Neural progenitor cell (in vitro differentiated cells): Measurements from ENCODE around the gene GRIK3. TPM values are rescaled to one million over a fixed set of nuclear protein-coding genes. Genes with fewer than 3 reads are reported as not detected.

ENCODE experiments used
- DNase-seq: peaks from one replicate; pipeline ENCODE4 v3.0.0-alpha.2; 2016; ENCODE audit warnings: low spot score
- H2AFZ ChIP-seq: fragments of 200-600 bp; sonication (generic); replicated peaks from 2 replicates; pipeline ENCODE4 v1.6.1; 2016; ENCODE audit warnings: antibody characterized with exemption
- H3F3A ChIP-seq: fragments of 200-600 bp; sonication (generic); 2 replicates; pipeline ENCODE4 v1.6.1; 2016; ENCODE audit warnings: antibody characterized with exemption, low read depth
- H3K27ac ChIP-seq: fragments of 200-600 bp; sonication (generic); 2 replicates; pipeline ENCODE4 v1.5.1; 2016; ENCODE audit warnings: mild to moderate bottlenecking
- H3K27me3 ChIP-seq: fragments of 200-600 bp; sonication (generic); 2 replicates; pipeline ENCODE4 v1.6.1; 2016; ENCODE audit warnings: mild to moderate bottlenecking, moderate library complexity
- H3K36me3 ChIP-seq: fragments of 200-600 bp; sonication (generic); 2 replicates; pipeline ENCODE4 v1.5.1; 2016
- H3K4me1 ChIP-seq: fragments of 200-600 bp; sonication (generic); 2 replicates; pipeline ENCODE4 v1.6.1; 2016; ENCODE audit warnings: mixed run types
- H3K4me2 ChIP-seq: fragments of 200-600 bp; sonication (generic); 2 replicates; pipeline ENCODE4 v1.6.1; 2016
- H3K4me3 ChIP-seq: fragments of 200-600 bp; sonication (generic); 2 replicates; pipeline ENCODE4 v1.5.1; 2016
- H3K79me2 ChIP-seq: fragments of 200-600 bp; sonication (generic); 2 replicates; pipeline ENCODE4 v1.6.1; 2016; ENCODE audit warnings: low read depth
- H3K9ac ChIP-seq: fragments of 200-600 bp; sonication (generic); 2 replicates; pipeline ENCODE4 v1.6.1; 2016
- H3K9me3 ChIP-seq: fragments of 200-600 bp; sonication (generic); 2 replicates; pipeline ENCODE4 v1.5.1; 2016; ENCODE audit warnings: low read depth
- H4K20me1 ChIP-seq: fragments of 200-600 bp; sonication (generic); 2 replicates; pipeline ENCODE4 v1.6.1; 2016; ENCODE audit warnings: low read depth
- H3K27ac Mint-ChIP-seq: 3 replicates; pipeline ENCODE4 v1.8.0; 2021; ENCODE audit warnings: mixed read lengths
- H3K27me3 Mint-ChIP-seq: 2 replicates; pipeline ENCODE4 v1.8.0; 2022; ENCODE audit warnings: low read depth, mild to moderate bottlenecking, inconsistent platforms, moderate library complexity, mixed read lengths; ENCODE audit not compliant: insufficient read depth
- H3K36me3 Mint-ChIP-seq: 3 replicates; pipeline ENCODE4 v1.8.0; 2021; ENCODE audit warnings: mixed read lengths
- H3K4me1 Mint-ChIP-seq: 3 replicates; pipeline ENCODE4 v1.8.0; 2021; ENCODE audit warnings: mixed read lengths
- H3K4me3 Mint-ChIP-seq: 3 replicates; pipeline ENCODE4 v1.8.0; 2021; ENCODE audit warnings: mild to moderate bottlenecking, moderate library complexity, mixed read lengths
- H3K9me3 Mint-ChIP-seq: 3 replicates; pipeline ENCODE4 v1.8.0; 2020; ENCODE audit warnings: mixed read lengths
- CTCF ChIP-seq: fragments of 200-600 bp; sonication (generic); IDR thresholded peaks from 2 replicates; pipeline ENCODE4 v1.5.1; 2017; ENCODE audit warnings: antibody characterized with exemption, mild to moderate bottlenecking
- EZH2 ChIP-seq: fragments of 200-600 bp; sonication (generic); IDR thresholded peaks from 2 replicates; pipeline ENCODE4 v1.6.1; 2017; ENCODE audit warnings: antibody characterized with exemption, mild to moderate bottlenecking, moderate library complexity
- EZH2phosphoT487 ChIP-seq: fragments of 200-600 bp; sonication (generic); IDR thresholded peaks from 2 replicates; pipeline ENCODE4 v1.6.1; 2017; ENCODE audit warnings: antibody characterized with exemption
- total RNA-seq: library from RNA; depleted of rRNA; stranded (reverse); fragments of >200 nt; gene quantifications from 2 replicates; pipeline ENCODE4 v1.2.3, GENCODE V29; 2015; ENCODE audit warnings: low replicate concordance

Gene GRIK3
- total RNA-seq, 1 donor from 2014 or later = 1.7 TPM

- peaks cover 5% of the 10 kb centered on the region for H3K4me1 ChIP-seq
- H3K4me2 ChIP-seq = no peak overlapping the region
- TF ChIP-seq EZH2phosphoT487 (no peak), EZH2 (no peak), CTCF (no peak)
- no peak overlapping the region for H3K4me3 Mint-ChIP-seq
- H4K20me1 ChIP-seq = no peaks in the 10 kb centered on the region
- H3K9me3 ChIP-seq = no peaks in the 10 kb centered on the region
- H3K9me3 Mint-ChIP-seq = no peaks in the 10 kb centered on the region
- no peaks in the 10 kb centered on the region for H3F3A ChIP-seq
- DNase-seq = no peak
- peak overlapping the region; percentile 69 for H3K27ac Mint-ChIP-seq
- H3K36me3 ChIP-seq = no peaks in the 10 kb centered on the region
- peaks cover 12% of the 10 kb centered on the region for H3K27me3 Mint-ChIP-seq
- no peaks in the 10 kb centered on the region for H3K36me3 Mint-ChIP-seq
- no peaks in the 10 kb centered on the region for H3K79me2 ChIP-seq
- no peak overlapping the region for H3K4me3 ChIP-seq
- H3K4me1 Mint-ChIP-seq = no peaks in the 10 kb centered on the region
- H3K27me3 ChIP-seq = no peaks in the 10 kb centered on the region
- H3K9ac ChIP-seq = no peak overlapping the region
- H2AFZ ChIP-seq = no peak overlapping the region
- H3K27ac ChIP-seq = no peak overlapping the region
These were observed 238.2 kb downstream of the GRIK3 start for GRCh38 chr1:36796106-36796590.

GRCh38 chr1:36794460-36794859 lies 239.9 kb downstream of the GRIK3 start:
- Histone ChIP-seq H3K9me3 (no peaks in the 10 kb centered on the region), H3K27ac (no peak overlapping the region), H4K20me1 (no peaks in the 10 kb centered on the region), H3K4me3 (no peak overlapping the region), H3K9ac (no peak overlapping the region), H2AFZ (no peak overlapping the region), H3K4me1 (peaks cover 5% of the 10 kb centered on the region), H3K4me2 (no peak overlapping the region), H3F3A (no peaks in the 10 kb centered on the region), H3K79me2 (no peaks in the 10 kb centered on the region), H3K27me3 (no peaks in the 10 kb centered on the region), H3K36me3 (no peaks in the 10 kb centered on the region)
- no peak for TF ChIP-seq EZH2phosphoT487
- no peak for TF ChIP-seq EZH2
- TF ChIP-seq CTCF = no peak
- no peaks in the 10 kb centered on the region for H3K36me3 Mint-ChIP-seq
- H3K27ac Mint-ChIP-seq = no peak overlapping the region
- H3K4me3 Mint-ChIP-seq = no peak overlapping the region
- H3K4me1 Mint-ChIP-seq = no peaks in the 10 kb centered on the region
- no peaks in the 10 kb centered on the region for H3K9me3 Mint-ChIP-seq
- H3K27me3 Mint-ChIP-seq = peaks cover 11% of the 10 kb centered on the region
- DNase-seq = no peak

- TF ChIP-seq EZH2 = no peak
- no peak overlapping the region for H3K4me3 Mint-ChIP-seq
- no peaks in the 10 kb centered on the region for H3K9me3 Mint-ChIP-seq
- DNase-seq = no peak
- H3K4me1 Mint-ChIP-seq = no peaks in the 10 kb centered on the region
- H3K9ac ChIP-seq = no peak overlapping the region
- H3K27me3 ChIP-seq = no peaks in the 10 kb centered on the region
- H3K4me1 ChIP-seq = peaks cover 5% of the 10 kb centered on the region
- no peaks in the 10 kb centered on the region for H3F3A ChIP-seq
- H3K27ac ChIP-seq = no peak overlapping the region
- H3K79me2 ChIP-seq = no peaks in the 10 kb centered on the region
- H3K4me2 ChIP-seq = no peak overlapping the region
- no peak overlapping the region for H3K4me3 ChIP-seq
- peaks cover 11% of the 10 kb centered on the region for H3K27me3 Mint-ChIP-seq
- no peaks in the 10 kb centered on the region for H3K36me3 Mint-ChIP-seq
- no peaks in the 10 kb centered on the region for H4K20me1 ChIP-seq
- H3K27ac Mint-ChIP-seq = no peak overlapping the region
- no peaks in the 10 kb centered on the region for H3K36me3 ChIP-seq
- H2AFZ ChIP-seq = no peak overlapping the region
- no peaks in the 10 kb centered on the region for H3K9me3 ChIP-seq
These were observed 240.9 kb downstream of the GRIK3 start for GRCh38 chr1:36793452-36793851.

GRCh38 chr1:36792292-36792691 lies 242.0 kb downstream of the GRIK3 start:
- DNase-seq = no peak
- Histone ChIP-seq H3K4me1 (no peaks in the 10 kb centered on the region), H2AFZ (no peak overlapping the region), H3K4me2 (no peak overlapping the region), H3F3A (no peaks in the 10 kb centered on the region), H3K36me3 (no peaks in the 10 kb centered on the region), H3K27ac (no peak overlapping the region), H3K9ac (no peak overlapping the region), H3K79me2 (no peaks in the 10 kb centered on the region), H4K20me1 (no peaks in the 10 kb centered on the region), H3K27me3 (no peaks in the 10 kb centered on the region), H3K4me3 (no peak overlapping the region), H3K9me3 (no peaks in the 10 kb centered on the region)
- Mint-ChIP-seq H3K9me3 (no peaks in the 10 kb centered on the region), H3K4me1 (no peaks in the 10 kb centered on the region), H3K4me3 (no peak overlapping the region), H3K36me3 (no peaks in the 10 kb centered on the region), H3K27me3 (peaks cover 11% of the 10 kb centered on the region), H3K27ac (peak overlapping the region; percentile 57)
- no peak for TF ChIP-seq EZH2
- no peak for TF ChIP-seq EZH2phosphoT487
- TF ChIP-seq CTCF = no peak
